HTERT RPE-1 (cell line): ENCODE measurements around the gene HCRTR2.

Experiments used
- in situ Hi-C: fragments of 300-500 bp; cut with MboI; formaldehyde crosslinking; loops from 4 replicates; pipeline ENCODE4 v1.14.3; 2020; ENCODE audit warnings: low sequenced_read_pairs

Gene HCRTR2

GRCh38 chr6:55319961-55320695 is 145.8 kb downstream of the HCRTR2 start:
- in situ Hi-C loops: no loop called here

DNA sequence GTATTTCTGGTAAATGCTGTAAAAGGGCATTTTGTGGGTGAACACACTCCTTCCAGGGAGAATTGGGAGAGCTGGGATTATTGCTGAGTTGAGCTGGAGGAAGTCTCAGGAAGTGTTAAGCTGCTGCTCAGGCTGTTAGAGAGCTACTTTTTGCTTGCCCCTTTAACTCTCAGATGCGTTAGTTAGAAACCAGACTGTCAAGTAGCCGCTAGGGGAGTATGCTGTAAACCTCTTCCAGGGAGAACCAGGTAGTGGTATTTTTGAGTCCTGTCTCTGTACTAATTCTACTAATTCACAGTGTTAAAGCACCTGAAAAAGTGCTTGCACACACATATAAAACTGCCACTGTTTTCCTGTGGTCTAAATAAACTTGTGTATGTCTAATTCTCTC is 146.4 kb downstream of the HCRTR2 start:
- in situ Hi-C loops: no loop called here

- in situ Hi-C loops: no loop called here
Observed at GRCh38 chr6:55327169-55327568, 152.9 kb downstream of the HCRTR2 start, which contains the start of gene GFRAL. TSS of gene GFRAL (plus strand) at chr6:55327469. CDS start at chr6:55327555, 86 bp downstream.
